ENCODE results near the gene PAX5. TPM values are rescaled to one million over a fixed set of nuclear protein-coding genes. Genes with fewer than 3 reads are reported as not detected.

The PAX5 gene
- total RNA-seq, 1 experiment from 2014 or later: 0.39 TPM

DNA sequence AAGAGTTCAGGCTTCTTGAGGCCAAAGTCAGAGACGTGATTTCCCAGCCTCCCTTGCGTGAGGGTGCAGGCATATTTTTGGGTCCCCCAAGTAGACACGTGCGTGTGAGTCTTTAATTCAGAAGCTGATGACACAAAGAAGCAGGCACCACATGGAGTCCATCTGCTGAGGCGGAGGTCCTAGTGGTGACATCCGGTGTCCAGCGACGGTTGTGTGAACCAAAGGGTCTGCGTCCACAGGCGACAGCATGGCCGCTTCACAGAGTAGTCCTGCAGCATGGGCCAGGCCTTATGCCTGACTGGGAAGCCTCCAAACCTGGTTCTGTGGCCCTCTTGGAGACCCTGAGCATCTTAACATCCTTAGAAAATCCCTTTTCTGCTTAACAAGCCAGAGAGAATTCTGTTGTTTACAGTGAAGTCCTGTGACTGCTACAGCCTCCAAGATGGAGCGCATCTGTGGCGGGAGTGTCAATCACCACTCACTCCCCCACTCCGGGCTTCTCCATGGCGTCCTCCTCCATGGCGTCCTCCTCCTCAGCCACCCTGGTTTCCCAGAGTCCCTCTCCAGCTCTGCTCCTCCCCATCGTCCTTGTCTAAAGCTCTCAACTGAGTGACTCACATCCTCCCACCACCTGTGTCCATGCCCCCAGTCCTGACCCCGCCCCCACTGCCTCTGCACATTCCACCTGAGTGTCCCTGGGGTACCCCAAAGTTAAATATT lies 133.8 kb downstream of the PAX5 start:
- Histone ChIP-seq H2BK5ac (ENCODE audit: insufficient read length, low read length) (no peak overlapping the region), H3K79me2 (ENCODE audit: insufficient read depth, low read length) (no peaks in the 10 kb centered on the region), H3K27ac (ENCODE audit: insufficient read length, low read depth, low read length) (no peak overlapping the region), H3K23ac (ENCODE audit: insufficient read length, low read depth, low read length) (no peak overlapping the region), H2BK15ac (ENCODE audit: low read depth, low read length) (no peak overlapping the region), H3K9ac (ENCODE audit: extremely low read depth, insufficient read length, low read length) (no peak overlapping the region), H3K9me3 (ENCODE audit: control insufficient read depth, low read depth, low read length) (no peaks in the 10 kb centered on the region), H3K56ac (ENCODE audit: insufficient read length, low read depth, low read length) (no peak overlapping the region), H3K23me2 (ENCODE audit: insufficient read length, low read depth, low read length, poor library complexity, severe bottlenecking) (no peaks in the 10 kb centered on the region), H4K5ac (ENCODE audit: insufficient read length, low read depth, low read length) (no peak overlapping the region), H3K4me2 (ENCODE audit: insufficient read depth, insufficient read length, low read length) (no peak overlapping the region), H3K18ac (ENCODE audit: insufficient read length, low read depth, low read length) (no peak overlapping the region), H3T11ph (ENCODE audit: low read length) (no peak overlapping the region), H2BK20ac (ENCODE audit: low read depth, low read length, poor library complexity, severe bottlenecking) (no peak overlapping the region), H2AK5ac (ENCODE audit: insufficient read length, low read length) (no peak overlapping the region), H2AFZ (ENCODE audit: low read length) (no peak overlapping the region), H3K79me1 (ENCODE audit: insufficient read depth, low read depth, low read length, poor library complexity, severe bottlenecking) (no peaks in the 10 kb centered on the region), H2BK120ac (ENCODE audit: low read depth, low read length, poor library complexity, severe bottlenecking) (no peak overlapping the region), H3K14ac (ENCODE audit: insufficient read depth, low read length) (no peak overlapping the region), H3K4me1 (ENCODE audit: insufficient read depth, low read length) (no peaks in the 10 kb centered on the region), H2BK12ac (ENCODE audit: insufficient read length, low read depth, low read length) (no peak overlapping the region), H3K4ac (ENCODE audit: low read depth, low read length) (no peak overlapping the region), H4K8ac (replicated peaks; ENCODE audit: insufficient read length, low read depth, low read length) (no peak overlapping the region), H3K27me3 (ENCODE audit: insufficient read depth, low read length) (no peaks in the 10 kb centered on the region; the same call in 1 of the 2 replicates), H4K20me1 (ENCODE audit: control insufficient read depth, insufficient read depth, insufficient read length) (no peaks in the 10 kb centered on the region), H4K91ac (ENCODE audit: insufficient read length, low read depth, low read length) (no peak overlapping the region)
- Mint-ChIP-seq H3K4me1 (peaks cover 9 to 38% of the 10 kb centered on the region in 2 experiments), H3K27ac (peak overlapping the region in 1 of 3 experiments; percentile 59; a peak in 1 of 7 replicates), H3K4me3 (no peak overlapping the region), H3K36me3 (ENCODE audit: insufficient read depth in 1 of 3, low read depth in 3 of 3) (no peaks in the 10 kb centered on the region), H3K27me3 (ENCODE audit: low read depth) (peaks cover 6% of the 10 kb centered on the region), H3K9me3 (no peaks in the 10 kb centered on the region; a peak in 1 of 5 replicates)
- peak; percentile 26 for DNase-seq
- TF ChIP-seq CTCF (conservative IDR thresholded peaks at IDR 0.05): no peak
- no CpG with 5 or more reads among the region's 18 CpGs for WGBS (ENCODE audit: extremely low coverage, insufficient read length, low lambda C conversion rate)
